Esophagus squamous epithelium (tissue), 5 donors: ENCODE results near the gene NUDT16L1. TPM values are rescaled to one million over a fixed set of nuclear protein-coding genes. Genes with fewer than 3 reads are reported as not detected.

Source experiments
- DNase-seq: peaks from one replicate; lab custom pipeline; 2025; lab: John Stamatoyannopoulos, UW
- H3K27ac ChIP-seq, 4 donors: fragments of 200-600 bp; sonication (generic); one replicate each; pipeline ENCODE4 v1.5.1; 2016 to 2019; ENCODE audit warnings: mild to moderate bottlenecking in 1 of 4
- H3K27me3 ChIP-seq, 4 donors: fragments of 200-600 bp; sonication (generic); 1 replicate in 3 of 4; 2 replicates in 1 of 4; pipeline versions ENCODE4 v1.5.1 to v1.6.0; 2017 to 2021; ENCODE audit warnings: antibody characterized with exemption in 1 of 4
- H3K36me3 ChIP-seq, 3 donors: fragments of 200-600 bp; sonication (generic); one replicate each; pipeline ENCODE4 v1.5.1; 2016 to 2019
- H3K4me1 ChIP-seq, 3 donors: fragments of 200-600 bp; sonication (generic); one replicate each; pipeline ENCODE4 v1.5.1; 2017 to 2019
- H3K4me3 ChIP-seq, 4 donors: fragments of 200-600 bp; sonication (generic); 1 replicate in 3 of 4; 2 replicates in 1 of 4; pipeline ENCODE4 v1.5.1; 2016 to 2019; ENCODE audit warnings: mild to moderate bottlenecking in 2 of 4, moderate library complexity in 1 of 4
- H3K9me3 ChIP-seq, 3 donors: fragments of 200-600 bp; sonication (generic); one replicate each; pipeline ENCODE4 v1.5.1; 2016 to 2019
- POLR2A ChIP-seq, 4 donors: fragments of 450-650 bp; IDR thresholded peaks; one replicate each; pipeline ENCODE4 v1.6.1; 2017; ENCODE audit warnings: antibody characterized with exemption in 4 of 4, mild to moderate bottlenecking in 4 of 4, moderate library complexity in 3 of 4
- WGBS, 2 donors: methylation state at CpG; one replicate each; pipeline ENCODE4 v1.1.5; 2018; 5-methylcytosine and 5-hydroxymethylcytosine counted together
- intact Hi-C: fragments of 100-400 bp; cut with DNase I; formaldehyde crosslinking; loops from one replicate; pipeline ENCODE4 v1.15.0; 2022
- total RNA-seq, 4 donors: library from RNA; depleted of rRNA; stranded (reverse); fragments of >200 nt; gene quantifications; one replicate each; pipeline ENCODE4 v1.1.0, GENCODE V29; 2016
- TF ChIP-seq, protein P1 (sequence below), 6 experiments: fragments of 450-650 bp in 4 of 6; fragments of 200-600 bp in 2 of 6; sonication (generic) in 2 of 6; IDR thresholded peaks; one replicate each; pipeline ENCODE4 v1.5.1; 2016 to 2019; ENCODE audit warnings: antibody characterized with exemption in 6 of 6, mild to moderate bottlenecking in 4 of 6, moderate library complexity in 4 of 6
- donor health status: DM: yes; HTN: yes; CAD: no.

The NUDT16L1 gene
- total RNA-seq, 4 donors from 2014 or later: 18.5 to 27.8 (median 21.0) TPM

DNA sequence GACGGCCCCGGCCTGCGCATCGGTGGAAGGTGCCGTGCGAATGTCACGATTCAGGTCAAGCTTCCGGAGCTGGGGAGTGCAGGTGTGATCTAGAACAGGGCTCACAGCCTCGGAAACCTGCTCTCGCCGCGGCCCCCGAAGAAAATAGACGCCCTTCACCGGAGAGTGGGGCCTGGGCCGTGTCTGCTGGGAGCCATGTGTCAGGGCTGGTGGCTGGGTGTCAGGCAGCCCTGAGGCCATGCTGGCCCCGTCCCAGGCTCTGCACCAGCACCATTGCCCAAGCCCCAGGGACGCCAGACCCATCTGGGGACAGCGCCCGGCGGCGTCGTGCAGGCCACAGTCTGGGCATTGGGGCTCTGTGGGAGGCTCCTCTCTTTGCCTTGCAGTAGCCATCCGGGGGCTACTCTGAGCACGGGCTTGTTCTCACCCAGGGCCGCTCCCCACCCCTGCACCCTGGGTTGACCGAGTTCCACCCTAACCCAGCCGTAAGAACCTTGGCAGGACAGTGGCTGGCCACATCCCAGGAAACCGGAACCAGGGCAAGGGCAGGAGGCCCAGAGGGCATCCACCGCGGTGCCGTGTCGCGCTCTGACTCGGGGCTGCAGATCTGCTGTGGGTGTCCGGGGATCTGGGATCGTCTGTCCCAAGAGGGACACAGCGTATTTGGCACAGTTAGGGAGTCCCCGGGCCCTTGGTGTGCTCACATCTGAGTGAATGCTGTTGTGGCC lies 5.3 kb upstream of the NUDT16L1 start:
- DNase-seq: no peak
- H3K27me3 ChIP-seq: no peaks in the 10 kb centered on the region
- H3K4me3 ChIP-seq: no peak overlapping the region
- TF ChIP-seq, protein P1, sequence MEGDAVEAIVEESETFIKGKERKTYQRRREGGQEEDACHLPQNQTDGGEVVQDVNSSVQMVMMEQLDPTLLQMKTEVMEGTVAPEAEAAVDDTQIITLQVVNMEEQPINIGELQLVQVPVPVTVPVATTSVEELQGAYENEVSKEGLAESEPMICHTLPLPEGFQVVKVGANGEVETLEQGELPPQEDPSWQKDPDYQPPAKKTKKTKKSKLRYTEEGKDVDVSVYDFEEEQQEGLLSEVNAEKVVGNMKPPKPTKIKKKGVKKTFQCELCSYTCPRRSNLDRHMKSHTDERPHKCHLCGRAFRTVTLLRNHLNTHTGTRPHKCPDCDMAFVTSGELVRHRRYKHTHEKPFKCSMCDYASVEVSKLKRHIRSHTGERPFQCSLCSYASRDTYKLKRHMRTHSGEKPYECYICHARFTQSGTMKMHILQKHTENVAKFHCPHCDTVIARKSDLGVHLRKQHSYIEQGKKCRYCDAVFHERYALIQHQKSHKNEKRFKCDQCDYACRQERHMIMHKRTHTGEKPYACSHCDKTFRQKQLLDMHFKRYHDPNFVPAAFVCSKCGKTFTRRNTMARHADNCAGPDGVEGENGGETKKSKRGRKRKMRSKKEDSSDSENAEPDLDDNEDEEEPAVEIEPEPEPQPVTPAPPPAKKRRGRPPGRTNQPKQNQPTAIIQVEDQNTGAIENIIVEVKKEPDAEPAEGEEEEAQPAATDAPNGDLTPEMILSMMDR (IDR thresholded peaks at IDR 0.05): no peak
- TF ChIP-seq POLR2A (IDR thresholded peaks at IDR 0.05): no peak
- intact Hi-C loops: no loop called here
- H3K27ac ChIP-seq: no peak overlapping the region
- H3K36me3 ChIP-seq: peaks cover 14 to 78% (median 23%) of the 10 kb centered on the region in 3 donors
- WGBS, 2 donors: 80% methylated on average over 8 of the region's 39 CpGs; no CpG with 5 or more reads in 1 of the 2 donors
- H3K4me1 ChIP-seq: peaks cover 7 to 25% (median 16%) of the 10 kb centered on the region in 3 donors
- no peaks in the 10 kb centered on the region for H3K9me3 ChIP-seq

DNA sequence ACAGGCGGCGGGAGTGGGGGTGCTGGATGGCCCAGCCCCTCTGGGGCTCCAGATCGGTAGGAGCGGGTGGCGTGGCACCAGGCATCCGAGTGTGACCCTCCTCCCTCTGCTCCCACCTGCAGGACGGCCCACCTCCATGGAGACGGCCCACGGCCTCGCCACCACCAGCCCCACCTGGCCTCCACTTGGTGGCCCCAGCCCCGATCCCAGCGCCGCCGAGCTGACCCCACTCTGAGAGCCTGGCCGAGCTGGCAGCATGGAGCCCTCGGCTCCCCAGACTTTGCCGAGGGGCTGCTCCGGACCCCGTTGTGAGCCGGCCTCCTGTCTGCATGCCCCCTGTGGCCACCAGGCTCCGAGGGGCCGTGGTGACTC lies 4.7 kb upstream of the NUDT16L1 start:
- Histone ChIP-seq H3K36me3 (peaks cover 14 to 72% (median 20%) of the 10 kb centered on the region in 3 donors), H3K27me3 (no peaks in the 10 kb centered on the region), H3K4me3 (no peak overlapping the region), H3K27ac (no peak overlapping the region), H3K9me3 (no peaks in the 10 kb centered on the region), H3K4me1 (peaks cover 7 to 25% (median 16%) of the 10 kb centered on the region in 3 donors)
- no peak for TF ChIP-seq POLR2A (IDR thresholded peaks at IDR 0.05)
- TF ChIP-seq, protein P1 (IDR thresholded peaks at IDR 0.05): no peak
- WGBS, 2 donors: 90 to 92% methylated on average over 2 to 7 of the region's 22 CpGs
- DNase-seq: no peak
- intact Hi-C loops: no loop called here

DNA sequence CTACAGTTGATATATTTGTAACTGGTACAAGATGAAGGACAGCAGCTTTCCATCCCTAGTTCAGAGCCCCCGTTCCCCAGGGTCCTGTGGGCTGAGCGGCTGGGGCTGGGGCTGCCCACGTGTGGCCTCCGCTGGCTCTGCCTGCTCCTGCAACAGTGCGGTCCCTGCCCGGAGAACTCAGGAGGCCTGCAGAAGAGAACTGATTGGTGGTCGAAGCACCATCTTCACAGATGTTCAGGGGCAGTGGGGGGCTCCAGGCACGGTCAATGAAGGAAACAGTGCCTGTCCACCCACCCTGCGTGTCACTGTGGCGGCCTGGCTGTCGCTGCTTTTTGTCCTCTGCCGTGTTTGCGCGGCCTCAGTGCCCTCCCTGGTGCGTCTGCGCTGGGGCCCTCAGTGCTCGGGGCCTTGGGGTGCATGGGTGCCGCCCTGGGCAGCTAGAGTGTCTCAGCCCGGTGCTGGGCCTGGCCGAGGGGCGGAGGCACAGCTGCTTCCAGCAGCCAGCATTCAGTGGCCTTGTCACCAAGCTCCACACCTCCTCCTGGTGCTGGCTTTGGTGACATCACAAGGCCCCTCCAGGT lies 4.2 kb upstream of the NUDT16L1 start:
- intact Hi-C loops: no loop called here
- no peak overlapping the region for H3K27ac ChIP-seq
- no peaks in the 10 kb centered on the region for H3K9me3 ChIP-seq
- no peak for TF ChIP-seq POLR2A (IDR thresholded peaks at IDR 0.05)
- TF ChIP-seq, protein P1 (IDR thresholded peaks at IDR 0.05): no peak
- H3K4me1 ChIP-seq: peaks cover 7 to 28% (median 17%) of the 10 kb centered on the region in 3 donors
- H3K4me3 ChIP-seq: no peak overlapping the region
- 100% methylated on average over 1 of the region's 21 CpGs; no CpG with 5 or more reads in 1 of the 2 donors for WGBS, 2 donors
- no peak for DNase-seq
- no peaks in the 10 kb centered on the region for H3K27me3 ChIP-seq
- peaks cover 10 to 67% (median 20%) of the 10 kb centered on the region in 3 donors for H3K36me3 ChIP-seq

DNA sequence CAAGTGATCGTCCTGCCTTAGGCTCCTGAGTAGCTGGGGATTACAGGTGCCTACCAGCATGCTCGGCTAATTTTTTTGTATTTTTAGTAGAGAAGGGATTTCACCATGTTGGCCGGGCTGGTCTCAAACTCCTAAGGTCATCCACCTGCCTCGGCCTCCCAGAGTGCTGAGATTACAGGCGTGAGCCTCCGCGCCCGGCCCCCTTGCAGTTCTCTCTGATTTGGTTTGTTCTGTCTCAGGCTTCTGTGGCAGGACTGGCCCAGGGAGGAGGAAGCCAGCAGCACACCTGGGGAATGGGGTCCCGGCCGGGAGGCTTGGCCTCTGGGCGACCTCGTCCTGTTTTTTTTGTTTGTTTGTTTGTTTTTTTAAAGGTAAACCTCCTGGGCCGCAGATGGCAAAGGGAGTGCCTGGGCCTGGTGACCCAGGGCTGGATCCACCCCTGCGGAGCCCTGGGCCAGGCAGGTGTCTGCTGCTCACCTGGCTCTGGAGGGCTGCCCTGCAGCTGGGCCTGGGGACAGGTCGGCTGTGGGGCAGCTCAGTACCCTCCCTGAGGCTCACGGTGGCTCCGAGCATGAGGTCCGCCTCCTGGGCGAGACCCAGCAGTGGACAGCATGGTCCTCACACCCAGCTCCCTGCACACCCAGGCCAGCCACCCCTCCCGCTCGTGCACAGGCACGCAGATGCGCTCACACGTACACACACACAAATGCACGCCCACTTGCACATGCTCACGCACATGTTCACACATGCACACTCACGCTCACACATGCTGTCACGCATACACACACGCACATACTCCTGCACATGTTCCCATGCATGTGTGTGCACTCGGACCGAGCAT lies 3.3 kb upstream of the NUDT16L1 start:
- DNase-seq: no peak
- Histone ChIP-seq H3K27ac (no peak overlapping the region), H3K36me3 (peaks cover 7 to 62% (median 14%) of the 10 kb centered on the region in 3 donors), H3K4me1 (peaks cover 16 to 38% (median 25%) of the 10 kb centered on the region in 3 donors), H3K4me3 (no peak overlapping the region), H3K27me3 (no peaks in the 10 kb centered on the region), H3K9me3 (no peaks in the 10 kb centered on the region)
- intact Hi-C loops: loop anchor here (10.0 kb wide), 1 partner anchor 265 kb away; the partner anchor contains the start of gene SEC14L5
- 78 to 83% methylated on average over 19 to 27 of the region's 31 CpGs for WGBS, 2 donors
- TF ChIP-seq, protein P1 (IDR thresholded peaks at IDR 0.05): no peak
- no peak for TF ChIP-seq POLR2A (IDR thresholded peaks at IDR 0.05)
